Measurements from ENCODE around the gene YDJC. TPM values are rescaled to one million over a fixed set of nuclear protein-coding genes. Genes with fewer than 3 reads are reported as not detected.

YDJC gene
- total and polyA plus RNA-seq, 2 of the 8 experiments (the other 6 are each of a cell fraction or from before 2014, with no cell fraction given) = 36.7 to 45.2 TPM

DNA sequence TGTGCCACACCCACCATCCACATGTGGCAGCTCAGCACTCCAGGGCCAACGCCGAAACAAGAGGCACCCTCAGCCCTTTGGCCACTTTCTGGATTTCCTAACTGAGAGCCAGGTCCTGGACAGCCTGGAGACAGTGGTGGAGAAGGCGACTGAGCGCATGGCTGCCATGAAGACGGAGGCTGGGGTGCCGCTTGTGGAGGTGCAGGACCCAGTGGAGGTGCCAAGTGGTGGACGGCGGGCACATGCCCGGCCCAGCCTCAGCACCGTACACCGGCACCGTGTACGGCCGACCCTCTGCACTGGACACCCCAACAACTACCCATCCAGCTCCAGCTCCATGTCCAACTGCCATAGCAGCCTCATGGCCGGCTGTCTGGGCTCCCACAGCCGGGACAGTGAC, 4.3 kb upstream of the YDJC start:
- H3K9ac ChIP-seq (replicated peaks in 1 of 4; ENCODE audit: extremely low read depth in 1 of 4, low read depth in 3 of 4, low read length in 3 of 4) = no peak overlapping the region
- WGBS, 2 experiments (ENCODE audit: extremely low coverage in 1 of 2, insufficient coverage in 1 of 2, insufficient read length in 1 of 2, insufficient replicate concordance in 2 of 2, low coverage in 1 of 2, low lambda C conversion rate in 2 of 2, missing lambda C conversion rate in 1 of 2) = 88% methylated on average over 16 of the region's 16 CpGs; no CpG with 5 or more reads in 1 of the 2 experiments
- H3K56ac ChIP-seq (replicated peaks; ENCODE audit: insufficient read length, low read depth, low read length) = no peak overlapping the region
- POLR2A ChIA-PET (ENCODE audit: partially characterized antibody) = interaction anchor here (1.2 to 10.2 kb wide), 3 partner anchors 9 to 22 kb away, joined by 3 to 74 read pairs (median 5); partner anchors contain the start of gene SDF2L1
- no peak overlapping the region for H3K23ac ChIP-seq (ENCODE audit: insufficient read length)
- no peak overlapping the region for H3K18ac ChIP-seq (ENCODE audit: extremely low read depth, low read length)
- no peak overlapping the region for H4K5ac ChIP-seq (ENCODE audit: insufficient read length, low read depth, low read length)
- no peaks in the 10 kb centered on the region for H3K79me2 ChIP-seq (ENCODE audit: control insufficient read depth in 1 of 2, insufficient read depth in 2 of 2, low read length in 2 of 2)
- H2BK15ac ChIP-seq (ENCODE audit: low read length) = no peak overlapping the region
- H3K23me2 ChIP-seq (ENCODE audit: low read depth, low read length) = no peaks in the 10 kb centered on the region; the same call in 1 of the 2 replicates
- no peaks in the 10 kb centered on the region for H3K36me3 ChIP-seq (ENCODE audit: control insufficient read depth in 2 of 4, insufficient read depth in 4 of 4, low read length in 3 of 4)
- no peak overlapping the region for H2AFZ ChIP-seq (ENCODE audit: low read length)
- no peak overlapping the region for H4K8ac ChIP-seq (ENCODE audit: extremely low read depth, insufficient read depth, low read length)
- DNase-seq (ENCODE audit: low read depth in 1 of 2, low spot score in 2 of 2) = no peak
- peaks cover 0 to 5% of the 10 kb centered on the region in 2 experiments for H4K20me1 ChIP-seq (replicated peaks in 1 of 2; ENCODE audit: control insufficient read depth in 1 of 2, insufficient read depth in 2 of 2, low read length in 2 of 2)
- no peak overlapping the region for H3K4me3 ChIP-seq (ENCODE audit: extremely low read depth in 1 of 4, insufficient read depth in 2 of 4, low read depth in 3 of 4, low read length in 4 of 4)
- H3K27me3 ChIP-seq (replicated peaks in 1 of 4; ENCODE audit: control insufficient read depth in 3 of 4, extremely low read depth in 1 of 4, insufficient read depth in 3 of 4, low read length in 3 of 4) = no peaks in the 10 kb centered on the region; a peak in 2 of 7 replicates
- H3K4me2 ChIP-seq (ENCODE audit: insufficient read depth in 1 of 2, low read depth in 2 of 2, low read length in 2 of 2) = no peak overlapping the region
- H3K9me3 ChIP-seq (ENCODE audit: insufficient read depth in 2 of 2, low read depth in 1 of 2, low read length in 1 of 2) = no peaks in the 10 kb centered on the region; a peak in 1 of 4 replicates
- H2BK5ac ChIP-seq (ENCODE audit: low read depth, low read length) = no peak overlapping the region
- no peak for FAIRE-seq
- no peak overlapping the region for H3K27ac ChIP-seq (ENCODE audit: low read depth, low read length)
- no peak overlapping the region for H4K91ac ChIP-seq (replicated peaks; ENCODE audit: insufficient read length, low read length)
- TF ChIP-seq JUND (IDR thresholded peaks at IDR 0.05; ENCODE audit: low read length) (no peak), CBX5 (IDR thresholded peaks at IDR 0.05; ENCODE audit: low read depth, low read length) (no peak), MAFK (IDR thresholded peaks at IDR 0.05; ENCODE audit: low read depth, low read length) (no peak), TAF7 (optimal IDR thresholded peaks at IDR 0.05; ENCODE audit: borderline replicate concordance, low read depth, low read length) (no peak), SP4 (IDR thresholded peaks at IDR 0.05; ENCODE audit: low read length) (no peak), YY1 (IDR thresholded peaks at IDR 0.05; ENCODE audit: low read depth, low read length) (no peak), RNF2 (IDR thresholded peaks at IDR 0.05; ENCODE audit: borderline replicate concordance, low read depth, low read length, missing control alignments, poor library complexity, severe bottlenecking) (no peak), TAF1 (IDR thresholded peaks at IDR 0.05; ENCODE audit: low read depth, low read length) (no peak)
- H3K14ac ChIP-seq (ENCODE audit: insufficient read length) = no peak overlapping the region
- no peak overlapping the region for H2BK20ac ChIP-seq (ENCODE audit: low read length)
- no peak overlapping the region for H2BK120ac ChIP-seq (replicated peaks; ENCODE audit: low read depth, low read length)
- H3K4ac ChIP-seq (replicated peaks; ENCODE audit: insufficient read length, low read depth, low read length) = no peak overlapping the region
- H2AK5ac ChIP-seq (ENCODE audit: low read depth, low read length) = no peak overlapping the region
- H2BK12ac ChIP-seq (ENCODE audit: low read depth, low read length) = no peak overlapping the region
- peaks cover 0 to under 1% (median under 1%) of the 10 kb centered on the region in 4 experiments; a peak in 2 of 7 replicates for H3K4me1 ChIP-seq (replicated peaks in 1 of 4; ENCODE audit: control insufficient read depth in 3 of 4, insufficient read depth in 4 of 4, low read length in 3 of 4)
- no peaks in the 10 kb centered on the region for H3K79me1 ChIP-seq (ENCODE audit: low read depth, low read length)
- CTCF ChIA-PET (ENCODE audit: partially characterized antibody) = interaction anchor here (1.3 to 24.1 kb wide), 3 partner anchors 7 to 40 kb away, joined by 3 to 499 read pairs (median 499); partner anchors contain the start of genes CCDC116, SDF2L1 and YDJC

Measured in H1 (cell line).